GM12891 (cell line): Measurements from ENCODE around the gene ESRRG.

ENCODE experiments used
- POLR2A ChIP-seq: IDR thresholded peaks from 2 replicates; pipeline ENCODE4 v1.6.1; 2011; ENCODE audit warnings: low read depth, low read length, control low read depth
- POLR2AphosphoS5 ChIP-seq: IDR thresholded peaks from 2 replicates; pipeline ENCODE4 v1.6.1; 2011; ENCODE audit warnings: low read depth, low read length, control low read depth

DNA sequence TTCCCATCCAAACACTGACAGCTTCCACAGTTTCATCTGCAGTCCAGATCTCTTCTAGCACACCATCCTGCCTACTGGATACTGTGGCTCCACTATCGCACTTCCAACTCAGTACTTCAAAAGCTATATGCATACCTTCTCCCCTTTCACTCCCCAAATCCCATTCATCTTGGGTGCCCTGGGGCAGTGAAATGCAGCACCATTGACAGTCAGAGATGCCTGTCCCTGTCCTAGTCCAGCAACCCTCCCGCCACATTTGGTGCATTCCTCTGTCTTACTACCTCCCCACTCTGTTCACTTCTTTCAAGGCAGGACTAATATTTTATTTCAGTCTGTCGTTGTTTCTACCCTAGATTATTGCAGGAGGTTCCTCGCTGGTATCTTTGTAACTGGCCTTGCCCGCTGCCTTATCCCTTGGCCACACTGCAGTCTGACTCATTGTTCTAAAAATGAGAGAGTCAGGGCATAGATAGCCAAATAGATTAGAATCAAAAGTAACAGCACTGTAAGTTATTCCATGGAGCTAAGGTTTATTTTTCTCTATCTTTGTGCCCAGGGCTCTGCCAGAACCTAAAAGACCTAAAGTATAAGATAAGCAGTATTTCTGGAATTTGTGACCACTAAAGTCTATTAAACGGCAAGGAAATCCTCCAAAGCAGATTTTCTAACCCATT lies 96.7 kb downstream of the ESRRG start:
- TF ChIP-seq POLR2A (no peak), POLR2AphosphoS5 (no peak)
